ENCODE data around the gene MPDZ.

Gene MPDZ

GRCh38 chr9:13171261-13171660 lies 108.2 kb downstream of the MPDZ start:
- no peak overlapping the region for H3K4me3 ChIP-seq (ENCODE audit: low read length)
- TF ChIP-seq CTCF (conservative IDR thresholded peaks at IDR 0.05; ENCODE audit: low read length), result no peak
- DNase-seq (ENCODE audit: low read depth), result no peak

DNA sequence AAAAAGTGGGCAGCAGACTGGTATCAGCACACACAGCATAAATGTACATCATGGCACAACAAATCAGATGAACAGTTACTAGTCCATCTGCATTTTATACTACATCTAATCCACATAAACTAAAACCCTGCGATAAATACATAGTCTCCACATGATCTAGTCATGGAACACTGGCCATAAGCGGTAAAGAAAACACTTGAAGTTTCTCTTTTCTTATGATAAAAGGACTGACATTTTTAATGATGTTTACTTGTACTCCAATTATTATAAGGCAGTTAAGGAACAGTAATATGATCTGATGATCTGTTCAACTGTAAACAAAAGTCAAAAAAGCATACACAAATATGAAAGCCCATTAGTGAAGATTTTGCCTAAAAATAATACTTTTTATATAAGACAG lies 112.5 kb downstream of the MPDZ start:
- H3K4me3 ChIP-seq (ENCODE audit: low read length), result no peak overlapping the region
- no peak for TF ChIP-seq CTCF (conservative IDR thresholded peaks at IDR 0.05; ENCODE audit: low read length)
- no peak for DNase-seq (ENCODE audit: low read depth)

DNA sequence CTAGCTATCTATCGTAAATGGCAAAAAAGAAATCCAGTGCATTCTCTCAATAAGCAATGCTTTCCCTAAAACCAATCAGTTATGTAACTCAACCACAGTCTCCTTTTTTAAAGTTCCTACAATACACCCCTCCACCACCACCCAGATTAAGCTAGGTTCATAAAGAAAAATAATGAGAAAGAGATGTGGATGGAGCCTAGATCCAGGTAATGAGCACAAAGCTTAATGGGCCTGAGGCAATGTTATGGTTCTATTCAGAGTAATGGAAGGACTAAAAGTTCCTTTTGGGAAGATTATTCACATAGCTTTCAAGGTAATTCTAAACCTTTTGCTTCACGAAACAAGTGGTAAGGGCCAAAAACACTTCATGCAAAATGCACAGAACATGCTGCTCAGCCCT lies 113.5 kb downstream of the MPDZ start:
- H3K4me3 ChIP-seq (ENCODE audit: low read length), result no peak overlapping the region
- DNase-seq (ENCODE audit: low read depth), result no peak
- TF ChIP-seq CTCF (conservative IDR thresholded peaks at IDR 0.05; ENCODE audit: low read length), result no peak

GRCh38 chr9:13165236-13165945 lies 114.1 kb downstream of the MPDZ start:
- no peak overlapping the region for H3K4me3 ChIP-seq (ENCODE audit: low read length)
- no peak for TF ChIP-seq CTCF (conservative IDR thresholded peaks at IDR 0.05; ENCODE audit: low read length)
- DNase-seq (ENCODE audit: low read depth), result no peak

GRCh38 chr9:13163946-13164345 lies 115.5 kb downstream of the MPDZ start:
- TF ChIP-seq CTCF (conservative IDR thresholded peaks at IDR 0.05; ENCODE audit: low read length), result no peak
- H3K4me3 ChIP-seq (ENCODE audit: low read length), result no peak overlapping the region
- DNase-seq (ENCODE audit: low read depth), result no peak

- H3K4me3 ChIP-seq (ENCODE audit: low read length), result no peak overlapping the region
- no peak for DNase-seq (ENCODE audit: low read depth)
- no peak for TF ChIP-seq CTCF (conservative IDR thresholded peaks at IDR 0.05; ENCODE audit: low read length)
These were observed 116.2 kb downstream of the MPDZ start for GRCh38 chr9:13163287-13163686.

DNA sequence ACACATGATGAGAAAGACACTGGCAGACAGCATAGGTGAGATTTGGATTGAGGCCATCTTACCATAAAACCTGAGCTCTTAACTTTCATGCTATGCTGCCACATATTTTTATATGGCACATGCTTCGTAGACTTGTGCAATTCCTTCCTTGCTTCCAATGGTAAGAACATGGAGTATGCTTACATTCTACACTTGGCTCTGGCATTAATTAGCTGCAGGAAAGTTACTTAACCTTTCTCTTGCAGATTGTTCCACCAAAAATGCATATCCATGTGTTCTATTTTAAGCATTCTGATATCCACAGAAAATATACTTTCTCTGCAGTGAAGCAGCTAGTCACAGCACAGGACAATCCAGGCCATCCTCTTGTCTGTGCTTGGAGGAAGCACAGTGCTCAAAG lies 119.4 kb downstream of the MPDZ start:
- no peak for TF ChIP-seq CTCF (conservative IDR thresholded peaks at IDR 0.05; ENCODE audit: low read length)
- DNase-seq (ENCODE audit: low read depth), result peak; percentile 60
- H3K4me3 ChIP-seq (ENCODE audit: low read length), result no peak overlapping the region

Data from AG10803 (cell line).